ENCODE measurements around the gene PHOSPHO1. TPM values are rescaled to one million over a fixed set of nuclear protein-coding genes. Genes with fewer than 3 reads are reported as not detected.
A peak's percentile ranks its signal among the peaks of the same experiment; 100 is the strongest.

Gene PHOSPHO1
- total RNA-seq, 1 donor from 2014 or later, result not detected

DNA sequence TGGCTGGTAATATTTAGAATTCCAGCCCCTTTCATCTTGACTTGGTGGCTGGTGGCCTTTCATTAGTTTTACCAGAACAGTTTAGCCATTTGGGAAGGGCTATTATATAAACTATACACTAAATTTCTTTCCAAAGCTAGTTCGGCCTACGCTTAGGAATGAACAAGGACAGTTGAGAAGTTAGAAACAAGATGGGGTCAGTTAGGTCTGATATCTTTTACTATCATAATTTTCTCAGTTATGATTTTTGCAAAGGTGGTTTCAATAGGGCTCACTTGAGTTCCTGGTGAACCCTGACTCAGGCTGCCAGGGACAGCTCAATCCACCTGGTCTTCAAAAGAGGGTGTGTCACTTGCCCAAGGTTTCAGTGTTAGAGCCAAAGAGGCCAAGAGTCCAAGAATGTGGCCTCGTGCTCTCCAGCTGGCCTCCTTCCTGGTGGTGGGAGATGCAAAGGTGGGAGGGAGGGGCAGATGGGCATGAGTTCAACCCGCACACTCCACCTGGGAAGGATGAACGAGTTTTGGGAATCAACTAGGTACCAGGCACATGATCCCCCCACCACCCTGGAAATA lies 4.0 kb upstream of the PHOSPHO1 start:
- TF ChIP-seq, protein P1, sequence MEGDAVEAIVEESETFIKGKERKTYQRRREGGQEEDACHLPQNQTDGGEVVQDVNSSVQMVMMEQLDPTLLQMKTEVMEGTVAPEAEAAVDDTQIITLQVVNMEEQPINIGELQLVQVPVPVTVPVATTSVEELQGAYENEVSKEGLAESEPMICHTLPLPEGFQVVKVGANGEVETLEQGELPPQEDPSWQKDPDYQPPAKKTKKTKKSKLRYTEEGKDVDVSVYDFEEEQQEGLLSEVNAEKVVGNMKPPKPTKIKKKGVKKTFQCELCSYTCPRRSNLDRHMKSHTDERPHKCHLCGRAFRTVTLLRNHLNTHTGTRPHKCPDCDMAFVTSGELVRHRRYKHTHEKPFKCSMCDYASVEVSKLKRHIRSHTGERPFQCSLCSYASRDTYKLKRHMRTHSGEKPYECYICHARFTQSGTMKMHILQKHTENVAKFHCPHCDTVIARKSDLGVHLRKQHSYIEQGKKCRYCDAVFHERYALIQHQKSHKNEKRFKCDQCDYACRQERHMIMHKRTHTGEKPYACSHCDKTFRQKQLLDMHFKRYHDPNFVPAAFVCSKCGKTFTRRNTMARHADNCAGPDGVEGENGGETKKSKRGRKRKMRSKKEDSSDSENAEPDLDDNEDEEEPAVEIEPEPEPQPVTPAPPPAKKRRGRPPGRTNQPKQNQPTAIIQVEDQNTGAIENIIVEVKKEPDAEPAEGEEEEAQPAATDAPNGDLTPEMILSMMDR (IDR thresholded peaks at IDR 0.05), result no peak
- no peaks in the 10 kb centered on the region for H3K27me3 ChIP-seq
- DNase-seq (ENCODE audit: low spot score in 2 of 2), result no peak
- H3K27ac ChIP-seq, result no peak overlapping the region
- H3K36me3 ChIP-seq, result no peaks in the 10 kb centered on the region
- peaks cover 0 to 9% of the 10 kb centered on the region in 2 donors for H3K4me1 ChIP-seq
- intact Hi-C loops (cut with DNase I), result no loop called here
- H3K4me3 ChIP-seq, result no peak overlapping the region
- no peaks in the 10 kb centered on the region for H3K9me3 ChIP-seq

DNA sequence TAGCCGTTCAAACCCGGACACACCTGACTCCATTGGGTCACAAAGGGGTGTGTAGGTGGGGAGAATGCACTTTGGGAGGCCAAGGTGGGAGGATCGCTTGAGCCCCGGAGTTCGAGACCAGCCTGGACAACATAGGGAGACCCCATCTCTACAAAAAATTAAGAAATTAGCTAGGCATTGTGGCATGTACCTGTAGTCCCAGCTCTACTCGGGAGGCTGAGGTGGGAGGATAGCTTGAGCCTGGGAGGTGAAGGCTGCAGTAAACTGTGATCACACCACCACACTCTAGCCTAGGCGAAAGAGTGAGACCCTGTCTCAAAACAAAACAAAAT lies 942 bp upstream of the PHOSPHO1 start:
- Histone ChIP-seq H3K36me3 (no peaks in the 10 kb centered on the region), H3K27me3 (no peaks in the 10 kb centered on the region), H3K4me1 (peaks cover 0 to 9% of the 10 kb centered on the region in 2 donors), H3K9me3 (no peaks in the 10 kb centered on the region), H3K4me3 (no peak overlapping the region), H3K27ac (no peak overlapping the region)
- TF ChIP-seq, protein P1 (IDR thresholded peaks at IDR 0.05), result no peak
- DNase-seq (ENCODE audit: low spot score in 2 of 2), result no peak
- intact Hi-C loops (cut with DNase I), result no loop called here

DNA sequence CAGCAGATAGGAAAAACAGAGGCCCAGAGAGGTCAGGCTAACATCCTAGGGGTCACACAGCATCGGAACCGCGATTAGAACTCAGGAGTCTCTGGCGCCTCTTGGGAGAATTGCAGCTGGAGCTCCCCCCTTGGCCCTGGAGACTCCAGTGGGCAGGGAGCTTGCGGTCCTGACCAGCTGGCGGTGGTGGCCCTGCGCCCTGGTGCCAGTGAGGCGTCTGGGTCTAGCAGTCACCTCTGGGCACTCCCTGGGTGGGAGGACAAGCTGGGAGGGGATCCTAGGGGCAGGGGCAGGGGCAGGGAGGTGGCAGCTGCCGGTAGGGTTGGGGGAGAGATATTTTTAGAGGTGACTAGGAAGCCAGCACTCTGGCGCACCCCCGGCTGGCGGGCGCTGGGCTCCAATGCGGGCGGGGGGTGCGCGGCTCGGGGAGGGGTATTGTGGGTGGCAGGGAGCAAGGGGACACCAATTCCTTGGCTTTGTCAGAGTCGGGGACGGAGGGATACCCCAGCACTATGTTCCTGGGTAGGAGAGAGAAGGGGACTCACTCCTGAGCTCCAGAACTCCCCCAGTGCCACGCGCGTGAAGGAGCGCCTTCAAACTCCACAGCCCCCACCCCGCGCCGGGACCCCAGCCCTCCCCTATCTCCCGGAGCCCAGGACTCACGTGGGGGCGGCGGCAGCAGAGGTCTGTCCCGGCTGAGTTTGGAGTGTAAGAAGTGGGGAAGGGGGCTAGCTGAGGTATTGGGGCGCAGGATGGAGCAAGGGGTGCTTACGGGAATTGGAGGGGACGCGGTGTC lies 584 bp downstream of the PHOSPHO1 start:
- H3K27ac ChIP-seq, result no peak overlapping the region
- H3K4me3 ChIP-seq, result peak overlapping the region; percentile 70 to 73
- intact Hi-C loops (cut with DNase I), result no loop called here
- DNase-seq (ENCODE audit: low spot score in 2 of 2), result no peak
- peaks cover 0 to 9% of the 10 kb centered on the region in 2 donors for H3K4me1 ChIP-seq
- TF ChIP-seq, protein P1 (IDR thresholded peaks at IDR 0.05), result no peak
- H3K36me3 ChIP-seq, result no peaks in the 10 kb centered on the region
- H3K9me3 ChIP-seq, result no peaks in the 10 kb centered on the region
- no peaks in the 10 kb centered on the region for H3K27me3 ChIP-seq

DNA sequence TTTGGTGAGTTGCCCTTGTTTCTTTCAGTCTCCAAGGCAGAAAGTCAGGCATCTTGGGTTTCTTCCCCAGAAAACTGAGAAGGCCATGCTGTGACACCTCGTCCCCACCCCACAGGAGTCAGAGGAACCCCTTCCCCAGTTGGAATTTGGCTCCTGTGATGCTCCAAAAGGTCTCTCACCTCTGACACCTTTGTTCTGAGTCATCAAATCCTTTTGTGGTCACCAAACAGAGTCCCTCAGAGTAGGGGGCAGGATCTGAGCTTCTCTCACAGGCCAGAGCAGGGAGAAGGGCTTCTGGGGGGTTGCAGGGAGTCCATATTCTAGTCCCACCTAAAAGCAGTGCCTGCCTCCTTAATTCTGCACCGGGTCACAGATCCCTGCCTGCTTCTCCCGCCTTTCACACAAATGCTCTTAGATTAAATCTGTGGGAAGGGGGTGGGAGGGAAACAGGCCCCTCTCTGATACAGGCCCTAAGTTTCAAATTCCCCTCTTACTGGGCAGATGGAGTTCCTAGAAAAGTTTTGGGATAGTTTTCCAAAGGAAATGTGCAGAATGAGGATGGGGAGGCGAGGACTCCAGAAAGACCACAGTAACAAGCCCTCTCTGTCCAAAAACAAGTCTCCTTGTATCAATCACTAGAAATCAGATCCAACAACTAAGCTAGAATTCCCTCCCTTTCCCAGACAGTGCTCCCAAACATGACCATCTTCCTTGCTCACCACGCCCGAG lies 1.3 kb downstream of the PHOSPHO1 start:
- intact Hi-C loops (cut with DNase I), result no loop called here
- Histone ChIP-seq H3K27ac (no peak overlapping the region), H3K4me1 (peaks cover 0 to 9% of the 10 kb centered on the region in 2 donors), H3K27me3 (peaks cover 3% of the 10 kb centered on the region), H3K9me3 (no peaks in the 10 kb centered on the region), H3K36me3 (no peaks in the 10 kb centered on the region), H3K4me3 (peak overlapping the region in 1 of 2 donors; percentile 73)
- TF ChIP-seq, protein P1 (IDR thresholded peaks at IDR 0.05), result no peak
- DNase-seq (ENCODE audit: low spot score in 2 of 2), result no peak

DNA sequence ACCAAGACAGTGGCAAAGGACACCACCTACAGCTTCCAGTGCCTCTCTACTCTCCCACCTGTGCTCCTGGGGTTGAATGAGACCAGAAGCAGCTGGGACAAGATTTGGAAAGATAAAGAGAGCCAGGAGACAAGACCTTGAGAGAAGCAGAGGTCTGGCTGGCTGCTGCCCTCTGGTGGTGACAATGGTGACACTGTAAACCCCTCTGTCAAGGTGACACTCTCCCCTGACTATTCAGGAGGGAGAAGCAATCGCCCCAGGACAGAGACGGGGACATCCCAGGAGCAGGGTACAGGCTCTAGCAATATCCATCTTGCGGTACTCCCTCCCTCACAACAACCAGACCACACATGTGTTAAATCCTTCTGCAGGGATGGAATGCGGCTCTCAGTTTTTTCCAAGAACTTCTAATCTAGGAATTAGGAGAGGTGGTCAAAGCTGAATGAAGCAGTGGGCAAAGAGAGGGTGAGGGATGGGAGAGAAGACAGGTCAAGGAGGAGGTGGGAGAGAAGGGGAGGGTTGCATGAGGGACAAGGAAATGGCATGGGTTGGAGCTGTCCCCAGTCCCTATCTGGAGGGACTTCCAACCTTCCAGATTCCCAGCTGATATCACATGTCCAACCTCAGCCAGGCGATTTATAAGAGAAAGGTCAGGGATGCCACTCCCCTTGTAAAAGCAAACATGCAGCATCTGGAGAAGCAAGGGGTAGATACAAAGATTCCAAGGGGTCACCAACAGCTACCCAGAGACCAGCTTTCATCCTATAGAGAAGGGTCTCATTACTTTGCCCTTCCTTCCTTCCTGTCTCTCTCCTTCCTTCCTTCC lies 2.9 kb downstream of the PHOSPHO1 start:
- H3K27ac ChIP-seq, result no peak overlapping the region
- no peaks in the 10 kb centered on the region for H3K9me3 ChIP-seq
- H3K4me3 ChIP-seq, result no peak overlapping the region
- TF ChIP-seq, protein P1 (IDR thresholded peaks at IDR 0.05), result peak; percentile 70 to 81 (median 70)
- no peaks in the 10 kb centered on the region for H3K36me3 ChIP-seq
- DNase-seq (ENCODE audit: low spot score in 2 of 2), result peak in 1 of 2 donors; percentile 81
- peaks cover 3% of the 10 kb centered on the region for H3K27me3 ChIP-seq
- peaks cover 0 to 9% of the 10 kb centered on the region in 2 donors for H3K4me1 ChIP-seq
- intact Hi-C loops (cut with DNase I), result loop anchor here (1.0 to 2.0 kb wide), 2 partner anchors 47 to 63 kb away; no protein-coding TSS in a partner anchor

All from ascending aorta (tissue), 2 donors.